ENCODE measurements around the gene MRPL37. TPM values are rescaled to one million over a fixed set of nuclear protein-coding genes. Genes with fewer than 3 reads are reported as not detected.

Gene MRPL37
- total RNA-seq, 1 experiment from 2014 or later = 138 TPM

GRCh38 chr1:54257876-54258275, 57.9 kb downstream of the MRPL37 start:
- Histone ChIP-seq H3K4me1 (ENCODE audit: control insufficient read depth, insufficient read depth, low read length) (peaks cover 13% of the 10 kb centered on the region; the same call in 1 of the 2 replicates), H3K9me3 (ENCODE audit: control insufficient read depth, insufficient read depth, low read depth, low read length) (no peaks in the 10 kb centered on the region), H3K27ac (ENCODE audit: low read length) (no peak overlapping the region), H3K36me3 (ENCODE audit: control insufficient read depth, insufficient read depth, low read length) (no peaks in the 10 kb centered on the region), H3K4me3 (ENCODE audit: low read depth in 2 of 2, low read length in 2 of 2) (no peak overlapping the region), H3K27me3 (ENCODE audit: control insufficient read depth, insufficient read depth, low read length) (no peaks in the 10 kb centered on the region)
- ChIA-PET POLR2A (no interaction called here), CTCF (no interaction called here)
- intact Hi-C loops (cut with micrococcal nuclease; ENCODE audit: unreplicated experiment) = no loop called here
- ATAC-seq (no peak), DNase-seq (ENCODE audit: low read depth, low spot score) (no peak)
- TF ChIP-seq SIN3A (IDR thresholded peaks at IDR 0.05; ENCODE audit: borderline replicate concordance, insufficient read depth, low read depth, low read length) (no peak), POLR2AphosphoS5 (IDR thresholded peaks at IDR 0.05; ENCODE audit: low read depth, low read length) (no peak), REST (IDR thresholded peaks at IDR 0.05; ENCODE audit: insufficient read depth in 1 of 2, low read depth in 2 of 2, low read length in 1 of 2) (no peak), TCF7L2 (IDR thresholded peaks at IDR 0.05; ENCODE audit: low read depth, low read length) (no peak), CTCF (IDR thresholded peaks at IDR 0.05) (no peak)
- BruUV-seq (replicated peaks) = no TSS peak
- in situ Hi-C loops (cut with HindIII; ENCODE audit: low pct_unique_long_range_greater_than_20kb, low sequenced_read_pairs) = no loop called here

- in situ Hi-C loops (cut with HindIII; ENCODE audit: low pct_unique_long_range_greater_than_20kb, low sequenced_read_pairs) (no loop called here), intact Hi-C loops (cut with micrococcal nuclease; ENCODE audit: unreplicated experiment) (no loop called here)
- Histone ChIP-seq H3K27me3 (ENCODE audit: control insufficient read depth, insufficient read depth, low read length) (no peaks in the 10 kb centered on the region), H3K4me3 (ENCODE audit: low read depth in 2 of 2, low read length in 2 of 2) (no peak overlapping the region), H3K27ac (ENCODE audit: low read length) (no peak overlapping the region), H3K4me1 (ENCODE audit: control insufficient read depth, insufficient read depth, low read length) (no peaks in the 10 kb centered on the region), H3K9me3 (ENCODE audit: control insufficient read depth, insufficient read depth, low read depth, low read length) (no peaks in the 10 kb centered on the region), H3K36me3 (ENCODE audit: control insufficient read depth, insufficient read depth, low read length) (no peaks in the 10 kb centered on the region)
- TF ChIP-seq TCF7L2 (IDR thresholded peaks at IDR 0.05; ENCODE audit: low read depth, low read length) (no peak), POLR2AphosphoS5 (IDR thresholded peaks at IDR 0.05; ENCODE audit: low read depth, low read length) (no peak), CTCF (IDR thresholded peaks at IDR 0.05) (no peak), SIN3A (IDR thresholded peaks at IDR 0.05; ENCODE audit: borderline replicate concordance, insufficient read depth, low read depth, low read length) (no peak), REST (IDR thresholded peaks at IDR 0.05; ENCODE audit: insufficient read depth in 1 of 2, low read depth in 2 of 2, low read length in 1 of 2) (no peak)
- DNase-seq (ENCODE audit: low read depth, low spot score) = no peak
- ChIA-PET POLR2A (no interaction called here), CTCF (no interaction called here)
- BruUV-seq (replicated peaks) = no TSS peak
- ATAC-seq = no peak
These were observed 59.7 kb downstream of the MRPL37 start for GRCh38 chr1:54259546-54260140.

Measured in Panc1 (cell line).